ENCODE data around the gene STARD13. TPM values are rescaled to one million over a fixed set of nuclear protein-coding genes. Genes with fewer than 3 reads are reported as not detected.
A peak's percentile ranks its signal among the peaks of the same experiment; 100 is the strongest.

STARD13 gene
- total and polyA plus RNA-seq, 4 donors = 14.2 to 51.4 (median 22.2) TPM

DNA sequence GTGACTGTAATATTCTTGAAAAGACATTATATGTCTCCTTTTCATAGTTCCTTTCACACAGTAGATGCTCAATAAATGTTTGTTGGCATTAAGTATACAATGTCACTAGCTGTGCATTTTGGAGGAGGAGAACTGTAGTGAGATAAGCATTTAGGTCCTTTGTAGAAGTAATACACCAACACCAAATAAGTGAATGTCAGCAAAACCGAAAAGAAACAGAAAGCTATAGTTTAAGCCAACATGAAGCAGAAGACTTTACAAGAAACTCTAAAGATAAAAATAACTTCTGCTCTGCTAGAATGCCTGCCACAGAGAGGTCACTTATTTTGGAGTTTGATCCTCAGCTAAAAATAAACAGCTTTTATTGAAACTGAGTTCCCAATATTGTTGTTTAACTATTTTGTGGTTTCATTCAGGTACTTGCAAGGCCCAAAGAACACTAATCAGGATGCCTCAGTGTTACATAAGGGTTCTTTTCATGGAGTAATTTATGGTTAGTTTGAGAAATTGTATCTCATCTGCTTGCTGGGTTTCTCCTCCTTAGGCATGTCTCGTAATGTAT, 86.2 kb downstream of the STARD13 start:
- Histone ChIP-seq H3K4me1 (ENCODE audit: control insufficient read depth, insufficient read depth, low read length) (peaks cover 14% of the 10 kb centered on the region), H3K27ac (ENCODE audit: low read depth, low read length) (peak overlapping the region; percentile 61), H3K9me3 (ENCODE audit: control insufficient read depth, insufficient read depth, low read length) (no peaks in the 10 kb centered on the region), H3K36me3 (ENCODE audit: control insufficient read depth, insufficient read depth, low read length) (no peaks in the 10 kb centered on the region), H3K4me3 (ENCODE audit: low read depth, low read length) (no peak overlapping the region), H3K27me3 (ENCODE audit: control insufficient read depth, insufficient read depth, low read length) (no peaks in the 10 kb centered on the region)
- DNase-seq (ENCODE audit: low read depth in 4 of 6, low spot score in 6 of 6) = no peak
- 93% methylated on average over 2 of the region's 2 CpGs for WGBS (ENCODE audit: insufficient coverage)

DNA sequence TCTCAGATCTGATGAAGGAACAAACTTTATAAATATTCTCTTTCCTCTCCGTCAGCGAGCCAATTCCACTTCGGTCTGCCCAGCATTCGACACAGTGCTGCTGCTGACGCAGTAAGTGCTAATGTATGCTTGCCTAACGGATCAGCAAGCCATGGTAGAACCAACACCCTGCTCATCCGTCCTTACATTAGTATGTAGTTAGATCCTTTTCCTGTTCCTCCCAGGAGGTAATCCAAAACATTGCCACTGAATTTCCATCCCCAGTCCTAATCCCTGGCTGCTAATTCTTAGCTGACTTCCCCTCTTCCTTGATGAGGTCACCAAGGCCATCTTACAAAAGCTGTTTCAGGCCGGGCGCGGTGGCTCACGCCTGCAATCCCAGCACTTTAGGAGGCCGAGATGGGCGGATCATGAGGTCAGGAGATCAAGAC, 88.0 kb downstream of the STARD13 start:
- no peak for DNase-seq (ENCODE audit: low read depth in 4 of 6, low spot score in 6 of 6)
- no peak overlapping the region for H3K4me3 ChIP-seq (ENCODE audit: low read depth, low read length)
- peak overlapping the region; percentile 60 for H3K27ac ChIP-seq (ENCODE audit: low read depth, low read length)

DNA sequence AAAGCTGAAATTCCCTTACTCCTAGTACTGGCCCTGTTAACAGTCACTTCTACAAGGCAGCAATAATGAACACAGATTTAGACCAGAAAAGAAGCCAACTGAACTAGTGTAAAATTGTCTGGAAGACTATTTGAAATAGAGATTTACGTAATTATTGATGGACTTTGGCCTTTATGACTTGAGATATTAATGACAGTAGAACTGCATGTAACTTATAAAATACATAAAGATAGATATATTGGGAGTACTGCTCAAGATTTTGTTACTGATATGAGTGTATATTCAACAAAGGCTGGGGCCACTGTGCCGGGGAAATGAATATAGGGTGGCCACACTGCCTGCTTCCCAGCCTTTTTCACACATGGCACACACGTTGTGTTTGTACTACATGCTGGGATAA, 88.8 kb downstream of the STARD13 start:
- peaks cover 14% of the 10 kb centered on the region for H3K4me1 ChIP-seq (ENCODE audit: control insufficient read depth, insufficient read depth, low read length)
- WGBS (ENCODE audit: insufficient coverage) = no CpG with 5 or more reads among the region's 3 CpGs
- H3K27me3 ChIP-seq (ENCODE audit: control insufficient read depth, insufficient read depth, low read length) = no peaks in the 10 kb centered on the region
- no peaks in the 10 kb centered on the region for H3K9me3 ChIP-seq (ENCODE audit: control insufficient read depth, insufficient read depth, low read length)
- peak overlapping the region; percentile 43 for H3K27ac ChIP-seq (ENCODE audit: low read depth, low read length)
- no peak overlapping the region for H3K4me3 ChIP-seq (ENCODE audit: low read depth, low read length)
- no peak for DNase-seq (ENCODE audit: low read depth in 4 of 6, low spot score in 6 of 6)
- H3K36me3 ChIP-seq (ENCODE audit: control insufficient read depth, insufficient read depth, low read length) = no peaks in the 10 kb centered on the region

More for the DNA sequence above, 88.0 kb downstream of the STARD13 start:
- no peaks in the 10 kb centered on the region for H3K27me3 ChIP-seq (ENCODE audit: control insufficient read depth, insufficient read depth, low read length)
- WGBS (ENCODE audit: insufficient coverage) = 90% methylated on average over 11 of the region's 13 CpGs
- H3K4me1 ChIP-seq (ENCODE audit: control insufficient read depth, insufficient read depth, low read length) = peaks cover 14% of the 10 kb centered on the region
- H3K9me3 ChIP-seq (ENCODE audit: control insufficient read depth, insufficient read depth, low read length) = no peaks in the 10 kb centered on the region
- no peaks in the 10 kb centered on the region for H3K36me3 ChIP-seq (ENCODE audit: control insufficient read depth, insufficient read depth, low read length)

DNA sequence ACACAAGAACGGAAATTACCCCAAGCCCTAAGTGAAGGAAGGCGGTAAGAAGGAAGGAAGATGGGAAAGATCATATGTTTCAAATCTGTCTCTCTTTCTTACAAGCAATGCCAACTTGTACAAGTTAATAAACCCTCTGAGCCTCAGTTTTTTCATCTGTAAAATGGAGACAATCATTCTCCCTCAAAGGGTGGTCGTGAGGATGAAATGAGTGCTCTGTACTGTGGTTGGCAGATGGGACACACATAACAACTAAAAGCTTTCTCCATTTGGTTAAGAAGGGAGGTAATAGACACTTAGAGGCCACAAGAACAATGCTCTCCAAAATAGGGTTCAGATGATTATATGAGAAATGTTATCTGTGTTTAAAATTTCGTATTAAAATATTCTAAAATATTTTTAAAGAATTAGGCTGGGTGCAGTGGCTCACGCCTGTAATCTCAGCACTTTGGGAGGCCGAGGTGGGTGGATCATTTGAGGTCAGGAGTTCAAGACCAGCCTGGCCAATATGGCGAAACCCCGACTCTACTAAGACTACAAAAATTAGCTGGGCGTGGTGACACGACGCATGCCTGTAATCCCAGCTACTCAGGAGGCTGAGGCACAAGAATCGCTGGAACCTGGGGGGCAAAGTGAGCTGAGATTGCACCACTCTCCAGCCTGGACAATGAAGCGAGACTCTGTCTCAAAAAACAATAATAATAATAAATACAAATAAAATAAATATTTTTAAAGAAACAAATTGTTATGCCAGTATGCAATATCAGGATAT, 89.7 kb downstream of the STARD13 start:
- no peak overlapping the region for H3K4me3 ChIP-seq (ENCODE audit: low read depth, low read length)

DNA sequence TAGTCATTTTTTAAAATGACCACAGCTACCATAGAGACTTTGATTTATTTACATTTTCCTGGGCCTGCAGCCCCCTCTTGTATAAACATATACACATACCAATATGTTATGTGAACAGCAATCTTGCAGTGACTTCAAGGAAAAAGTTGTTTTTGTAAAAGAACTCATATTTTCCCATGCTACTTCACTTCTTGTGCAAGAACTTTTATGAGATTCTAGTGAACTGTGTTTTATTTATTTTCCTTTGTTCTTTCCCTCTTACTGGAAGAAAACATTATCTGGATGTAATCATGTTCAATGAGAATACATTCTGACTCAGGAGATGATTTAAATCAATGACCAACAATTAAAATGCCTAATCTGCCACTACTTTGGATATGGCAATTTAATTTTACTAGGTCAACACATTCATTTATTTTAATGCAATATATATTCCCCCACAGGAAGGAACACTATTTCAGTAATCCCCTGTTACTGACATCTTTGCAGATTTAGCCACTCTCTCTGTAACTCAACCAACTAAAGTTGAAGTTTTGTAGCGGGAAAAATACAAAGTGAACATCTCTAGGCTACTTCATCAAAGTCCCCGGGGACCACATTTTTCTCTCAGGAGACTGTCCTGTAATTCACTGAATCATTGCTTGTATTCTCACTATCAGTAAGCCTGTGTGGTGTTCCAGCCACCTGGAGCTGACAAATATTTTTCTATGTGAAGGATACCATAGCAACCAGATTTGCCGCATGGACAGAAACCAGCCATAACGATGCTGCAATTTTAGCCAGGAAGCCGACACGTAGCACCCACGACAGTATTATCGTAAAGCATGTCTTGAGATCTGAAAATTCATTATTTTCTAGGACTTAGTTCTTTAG, 90.5 kb downstream of the STARD13 start:
- WGBS (ENCODE audit: insufficient coverage) = 8% methylated on average over 2 of the region's 8 CpGs
- Histone ChIP-seq H3K36me3 (ENCODE audit: control insufficient read depth, insufficient read depth, low read length) (no peaks in the 10 kb centered on the region), H3K4me3 (ENCODE audit: low read depth, low read length) (no peak overlapping the region), H3K9me3 (ENCODE audit: control insufficient read depth, insufficient read depth, low read length) (no peaks in the 10 kb centered on the region), H3K27me3 (ENCODE audit: control insufficient read depth, insufficient read depth, low read length) (no peaks in the 10 kb centered on the region), H3K27ac (ENCODE audit: low read depth, low read length) (peak overlapping the region; percentile 83), H3K4me1 (ENCODE audit: control insufficient read depth, insufficient read depth, low read length) (peaks cover 11% of the 10 kb centered on the region)
- peak in 2 of 6 donors; percentile 75 to 88 for DNase-seq (ENCODE audit: low read depth in 4 of 6, low spot score in 6 of 6)

More for the DNA sequence above, 89.7 kb downstream of the STARD13 start:
- Histone ChIP-seq H3K9me3 (ENCODE audit: control insufficient read depth, insufficient read depth, low read length) (no peaks in the 10 kb centered on the region), H3K27me3 (ENCODE audit: control insufficient read depth, insufficient read depth, low read length) (no peaks in the 10 kb centered on the region), H3K4me1 (ENCODE audit: control insufficient read depth, insufficient read depth, low read length) (peaks cover 14% of the 10 kb centered on the region), H3K27ac (ENCODE audit: low read depth, low read length) (peak overlapping the region; percentile 83), H3K36me3 (ENCODE audit: control insufficient read depth, insufficient read depth, low read length) (no peaks in the 10 kb centered on the region)
- WGBS (ENCODE audit: insufficient coverage) = 98% methylated on average over 7 of the region's 13 CpGs
- DNase-seq (ENCODE audit: low read depth in 4 of 6, low spot score in 6 of 6) = no peak

DNA sequence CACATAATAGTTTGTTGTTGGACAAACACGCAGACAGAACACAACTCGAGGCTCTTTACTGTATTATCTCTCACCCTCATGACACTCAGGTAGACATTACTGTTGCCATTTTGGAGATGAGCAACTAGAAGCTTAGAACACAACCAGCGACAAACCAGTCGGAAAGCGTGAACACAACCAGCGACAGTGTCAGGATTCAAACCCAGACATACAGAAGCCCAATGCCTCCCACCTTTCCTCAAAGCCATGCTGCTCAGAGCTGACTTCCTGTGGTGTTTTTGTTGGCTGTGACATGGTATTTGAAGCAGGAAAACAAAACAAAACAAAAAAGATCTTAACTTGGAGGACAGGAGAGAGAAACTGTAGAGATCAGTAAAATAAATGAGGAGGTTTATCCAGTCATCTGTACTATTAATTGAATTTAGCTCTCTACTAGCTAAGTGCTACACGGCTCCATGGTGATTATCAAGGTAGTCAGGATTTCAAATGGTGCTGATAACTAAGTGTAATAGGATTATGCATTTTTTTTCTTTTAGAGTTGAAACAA, 92.1 kb downstream of the STARD13 start:
- Histone ChIP-seq H3K27me3 (ENCODE audit: control insufficient read depth, insufficient read depth, low read length) (no peaks in the 10 kb centered on the region), H3K36me3 (ENCODE audit: control insufficient read depth, insufficient read depth, low read length) (no peaks in the 10 kb centered on the region), H3K27ac (ENCODE audit: low read depth, low read length) (peak overlapping the region; percentile 83), H3K9me3 (ENCODE audit: control insufficient read depth, insufficient read depth, low read length) (no peaks in the 10 kb centered on the region), H3K4me3 (ENCODE audit: low read depth, low read length) (no peak overlapping the region), H3K4me1 (ENCODE audit: control insufficient read depth, insufficient read depth, low read length) (peaks cover 9% of the 10 kb centered on the region)
- WGBS (ENCODE audit: insufficient coverage) = 88% methylated on average over 3 of the region's 7 CpGs
- DNase-seq (ENCODE audit: low read depth in 4 of 6, low spot score in 6 of 6) = peak in 1 of 6 donors; percentile 52

DNA sequence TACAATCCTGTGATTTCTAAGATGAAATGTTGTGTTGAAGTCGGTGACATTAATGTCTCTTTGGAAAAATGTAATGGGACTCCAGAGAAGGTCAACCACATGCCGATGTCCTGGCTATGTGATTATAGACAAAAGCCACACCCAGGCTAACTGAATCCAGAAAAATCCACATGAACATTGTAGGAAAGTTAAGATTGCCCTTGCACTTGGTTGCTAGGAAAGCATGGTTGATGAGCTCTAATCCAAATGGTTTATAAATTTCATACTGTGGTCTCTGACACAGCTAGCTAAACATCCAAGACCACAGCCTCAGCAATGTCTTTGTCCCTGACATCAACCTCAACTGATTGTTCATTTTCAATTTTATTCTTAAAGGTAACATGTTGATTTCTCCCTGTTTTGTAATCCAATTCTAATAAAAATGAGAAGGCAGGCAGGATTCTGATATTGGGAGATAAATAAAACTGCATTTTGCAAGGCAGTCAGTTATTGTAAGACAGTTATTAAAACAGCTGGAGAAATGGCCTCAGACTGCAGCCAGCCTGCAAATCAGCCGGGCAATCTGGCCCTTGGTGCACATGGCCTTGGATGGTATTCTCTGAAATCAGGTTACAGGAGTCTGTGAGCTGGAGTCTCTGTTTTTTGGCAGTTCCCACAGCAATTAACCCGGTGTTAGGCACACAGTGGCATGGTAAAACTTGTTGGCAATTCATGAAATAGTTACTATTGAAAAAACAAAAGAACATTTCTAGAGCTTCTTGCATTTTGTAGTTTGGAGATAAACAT, 93.9 kb downstream of the STARD13 start:
- 20% methylated on average over 1 of the region's 4 CpGs for WGBS (ENCODE audit: insufficient coverage)
- peak in 1 of 6 donors; percentile 61 for DNase-seq (ENCODE audit: low read depth in 4 of 6, low spot score in 6 of 6)
- Histone ChIP-seq H3K27me3 (ENCODE audit: control insufficient read depth, insufficient read depth, low read length) (no peaks in the 10 kb centered on the region), H3K4me3 (ENCODE audit: low read depth, low read length) (no peak overlapping the region), H3K36me3 (ENCODE audit: control insufficient read depth, insufficient read depth, low read length) (no peaks in the 10 kb centered on the region), H3K4me1 (ENCODE audit: control insufficient read depth, insufficient read depth, low read length) (peaks cover 3% of the 10 kb centered on the region), H3K27ac (ENCODE audit: low read depth, low read length) (peak overlapping the region; percentile 1), H3K9me3 (ENCODE audit: control insufficient read depth, insufficient read depth, low read length) (no peaks in the 10 kb centered on the region)

DNA sequence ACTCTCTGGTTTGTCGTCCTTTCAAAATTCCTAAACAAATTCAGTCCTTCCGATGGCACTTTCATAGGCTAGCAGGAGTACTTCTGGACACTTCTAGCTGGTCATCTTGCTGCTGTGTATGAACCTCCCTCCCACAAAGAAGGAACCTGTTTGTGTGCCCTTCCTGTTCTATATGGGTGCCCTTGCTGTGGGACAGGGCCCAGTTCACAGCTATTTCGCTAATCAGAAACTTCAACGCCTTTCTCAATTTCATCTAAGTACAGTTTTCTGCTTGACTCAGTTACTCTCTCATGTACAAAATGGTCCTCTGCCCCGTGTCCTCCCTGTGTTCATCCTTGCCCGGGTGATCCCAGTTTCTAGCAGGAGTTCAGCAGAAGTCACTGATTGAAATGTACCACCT, 96.1 kb downstream of the STARD13 start:
- Histone ChIP-seq H3K27me3 (ENCODE audit: control insufficient read depth, insufficient read depth, low read length) (no peaks in the 10 kb centered on the region), H3K9me3 (ENCODE audit: control insufficient read depth, insufficient read depth, low read length) (no peaks in the 10 kb centered on the region), H3K4me1 (ENCODE audit: control insufficient read depth, insufficient read depth, low read length) (peaks cover 5% of the 10 kb centered on the region), H3K36me3 (ENCODE audit: control insufficient read depth, insufficient read depth, low read length) (no peaks in the 10 kb centered on the region), H3K27ac (ENCODE audit: low read depth, low read length) (peak overlapping the region; percentile 40), H3K4me3 (ENCODE audit: low read depth, low read length) (no peak overlapping the region)
- WGBS (ENCODE audit: insufficient coverage) = 88% methylated on average over 4 of the region's 6 CpGs
- DNase-seq (ENCODE audit: low read depth in 4 of 6, low spot score in 6 of 6) = no peak

All from spinal cord (tissue), 10 donors.